T-helper 2 cell treated with Interferon-gamma antibody and Interleukin-4, amounts not matched to agents 100 ng/mL and 5 ng/mL, for 36 hours (primary cell): Measurements from ENCODE around the gene AXIN1. TPM values are rescaled to one million over a fixed set of nuclear protein-coding genes. Genes with fewer than 3 reads are reported as not detected.

Experiments used
- intact Hi-C: fragments of 100-400 bp; cut with micrococcal nuclease; formaldehyde crosslinking; loops from one replicate; pipeline ENCODE4 v1.15.1; 2023
- total RNA-seq: library from RNA; stranded (reverse); gene quantifications from 2 replicates; pipeline ENCODE4 v1.2.3, GENCODE V29; 2022

AXIN1 gene
- total RNA-seq, 1 donor from 2014 or later = 31.1 TPM

DNA sequence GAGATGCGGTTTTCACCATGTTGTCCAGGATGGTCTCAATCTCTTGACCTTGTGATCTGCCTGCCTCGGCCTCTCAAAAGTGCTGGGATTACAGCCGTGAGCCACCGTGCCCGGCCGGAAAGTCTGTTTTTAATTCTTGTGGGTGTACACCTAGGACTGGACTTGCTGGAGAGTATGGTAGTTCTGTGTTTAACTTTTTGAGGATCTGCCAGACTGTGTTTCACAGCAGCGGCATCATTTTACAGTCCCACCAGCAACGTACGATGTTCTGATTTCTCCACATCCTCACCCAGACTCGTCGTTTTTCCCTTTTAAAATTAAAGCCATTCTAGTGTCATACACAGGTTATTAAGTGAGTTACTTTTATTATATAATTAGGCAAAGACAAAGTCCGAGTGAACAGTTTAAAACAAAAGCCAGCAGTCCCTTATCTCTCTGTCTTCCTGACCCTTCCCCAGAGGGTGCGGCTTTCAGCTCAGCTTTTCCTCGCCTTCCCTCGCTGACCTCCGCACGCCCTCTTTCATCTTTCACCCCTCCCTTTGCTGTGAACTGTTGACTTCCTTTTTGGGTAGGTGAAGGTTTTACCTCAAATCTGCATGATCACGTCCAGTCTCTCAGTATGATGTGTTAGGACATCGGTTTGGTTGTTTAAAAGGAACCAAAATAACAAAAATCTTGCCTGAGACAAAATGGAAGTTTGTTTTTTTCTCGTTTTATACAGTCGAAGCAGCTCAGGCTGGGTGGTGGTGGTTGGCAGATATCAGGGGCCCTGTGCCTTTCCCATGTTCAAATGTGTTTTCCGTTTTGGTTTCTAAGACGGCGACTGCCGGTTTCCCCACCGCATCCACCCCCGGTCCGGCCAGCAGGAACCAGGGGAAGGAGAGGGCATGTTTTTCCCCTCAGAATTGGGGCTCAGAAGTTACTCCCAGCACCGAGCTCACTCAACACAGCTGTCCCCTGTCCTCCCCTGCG is 99.9 kb downstream of the AXIN1 start:
- intact Hi-C loops = loop anchor here (2.0 kb wide), 1 partner anchor 18 kb away; the partner anchor contains the start of gene FAM234A

GRCh38 chr16:249431-249830 is 103.1 kb downstream of the AXIN1 start:
- intact Hi-C loops = no loop called here

- intact Hi-C loops = no loop called here
These were observed 105.5 kb downstream of the AXIN1 start for GRCh38 chr16:247027-247426.

DNA sequence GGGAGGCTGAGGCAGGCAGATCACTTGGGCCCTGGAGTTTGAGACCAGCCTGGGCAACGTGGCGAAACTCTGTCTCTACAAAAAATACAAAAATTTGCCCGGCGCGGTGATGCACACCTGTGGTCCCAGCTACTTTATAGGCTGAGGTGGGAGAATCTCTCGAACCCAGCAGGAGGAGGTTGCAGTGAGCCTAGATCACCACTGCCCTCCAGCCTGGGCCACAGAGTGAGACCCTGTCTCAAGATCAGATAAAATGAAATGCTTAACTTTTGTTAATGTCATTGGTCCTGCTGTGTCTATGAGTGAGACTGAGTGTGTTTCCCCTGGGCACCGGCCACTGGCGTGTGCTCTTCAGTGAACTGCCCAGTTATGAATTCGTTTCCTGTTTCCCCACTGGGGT is 107.4 kb downstream of the AXIN1 start:
- intact Hi-C loops = no loop called here

DNA sequence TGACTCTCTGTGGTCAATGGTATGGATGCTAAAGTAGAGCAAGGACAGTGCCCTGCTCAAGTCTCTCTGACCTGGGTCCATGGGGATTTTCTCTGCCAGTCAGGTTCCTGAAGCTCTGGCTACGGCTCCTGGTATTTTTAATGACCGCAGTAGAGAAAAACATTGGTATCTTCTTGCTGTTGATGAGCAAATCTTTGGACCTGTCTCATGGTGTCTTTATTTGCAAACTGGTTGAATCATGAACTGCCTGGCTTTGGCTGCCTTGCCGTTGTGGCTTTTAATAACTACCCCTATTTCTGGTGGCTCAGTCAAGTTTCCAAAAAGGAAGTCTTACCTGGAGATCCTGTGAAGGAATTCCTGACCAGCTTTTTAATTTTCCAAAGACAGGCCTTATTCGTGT is 109.2 kb downstream of the AXIN1 start:
- intact Hi-C loops = no loop called here

DNA sequence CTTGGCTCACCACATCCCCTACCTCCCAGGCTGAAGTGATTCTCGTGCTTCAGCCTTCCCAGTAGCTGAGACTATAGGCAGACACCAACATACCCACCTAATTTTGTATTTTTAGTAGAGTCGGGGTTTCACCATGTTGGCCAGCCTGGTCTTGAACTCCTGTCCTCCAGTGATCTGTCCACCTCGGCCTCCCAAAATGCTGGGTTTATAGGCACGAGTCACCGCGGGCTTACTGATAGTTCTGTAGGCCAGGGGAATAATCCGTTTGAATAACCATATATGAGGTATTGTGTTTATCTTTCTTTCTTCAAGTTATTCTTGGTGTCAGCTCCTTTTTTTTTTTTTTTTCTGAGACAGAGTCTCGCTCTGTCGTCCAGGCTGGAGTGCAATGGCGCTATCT is 110.2 kb downstream of the AXIN1 start:
- intact Hi-C loops = no loop called here

- intact Hi-C loops = no loop called here
These were observed 112.0 kb downstream of the AXIN1 start for GRCh38 chr16:240559-240958.

- intact Hi-C loops = loop anchor here (5.0 kb wide), 1 partner anchor 327 kb away; the partner anchor contains the start of genes NHLRC4 and PIGQ
These were observed 112.6 kb downstream of the AXIN1 start for GRCh38 chr16:239948-240277.

Other genes starting within 250 kb of the AXIN1 start
- 33.5 and 35.7 TPM in 2 replicates for gene NPRL3, start 214.1 kb downstream of the AXIN1 start, total RNA-seq
- gene HBZ, start 200.1 kb downstream of the AXIN1 start, total RNA-seq = not detected in 2 replicates
- gene HBM, start 186.7 kb downstream of the AXIN1 start, total RNA-seq = not detected in 2 replicates
- gene HBA2, start 179.8 kb downstream of the AXIN1 start, total RNA-seq = not detected in 2 replicates
- gene HBA1, start 176.0 kb downstream of the AXIN1 start, total RNA-seq = not detected in 2 replicates
- not detected in 2 replicates for gene HBQ1, start 172.3 kb downstream of the AXIN1 start, total RNA-seq
- gene LUC7L, start 123.3 kb downstream of the AXIN1 start, total RNA-seq = 79.1 and 80.8 TPM in 2 replicates
- gene FAM234A, start 117.9 kb downstream of the AXIN1 start, total RNA-seq = 29.4 and 32.2 TPM in 2 replicates
- gene RGS11, start 76.8 kb downstream of the AXIN1 start, total RNA-seq = 0.11 and 0.34 TPM in 2 replicates
- gene ARHGDIG, start 72.1 kb downstream of the AXIN1 start, total RNA-seq = not detected in 2 replicates
- gene PDIA2, start 69.6 kb downstream of the AXIN1 start, total RNA-seq = not detected in 2 replicates
- gene MRPL28, start 17.8 kb upstream of the AXIN1 start, total RNA-seq = 79.6 and 80.2 TPM in 2 replicates
- gene PGAP6, start 29.3 kb upstream of the AXIN1 start, total RNA-seq = 32.4 and 34.8 TPM in 2 replicates
- 59.4 and 60.9 TPM in 2 replicates for gene NME4, start 44.5 kb upstream of the AXIN1 start, total RNA-seq
- gene DECR2, start 49.2 kb upstream of the AXIN1 start, total RNA-seq = 11.5 and 11.8 TPM in 2 replicates
- gene RAB11FIP3, start 72.9 kb upstream of the AXIN1 start, total RNA-seq = 30.6 and 33.3 TPM in 2 replicates
- gene CAPN15, start 175.0 kb upstream of the AXIN1 start, total RNA-seq = 87.2 and 89.0 TPM in 2 replicates
- gene PRR35, start 207.7 kb upstream of the AXIN1 start, total RNA-seq = not detected in 2 replicates
- 1.4 and 1.5 TPM in 2 replicates for gene NHLRC4, start 214.3 kb upstream of the AXIN1 start, total RNA-seq
- 43.3 and 45.7 TPM in 2 replicates for gene PIGQ, start 217.2 kb upstream of the AXIN1 start, total RNA-seq
- gene RAB40C, start 237.3 kb upstream of the AXIN1 start, total RNA-seq = 13.6 and 16.3 TPM in 2 replicates